GM18517 (cell line): ENCODE measurements around the gene CCNY.
A peak's percentile ranks its signal among the peaks of the same experiment; 100 is the strongest.

Experiments
- ATAC-seq: cut with Tn5 transposase; IDR thresholded peaks from one replicate; pipeline ENCODE4 v1.9.1; 2021; ENCODE audit warnings: mild to moderate bottlenecking, moderate library complexity; ENCODE audit not compliant: unreplicated experiment

Gene CCNY

DNA sequence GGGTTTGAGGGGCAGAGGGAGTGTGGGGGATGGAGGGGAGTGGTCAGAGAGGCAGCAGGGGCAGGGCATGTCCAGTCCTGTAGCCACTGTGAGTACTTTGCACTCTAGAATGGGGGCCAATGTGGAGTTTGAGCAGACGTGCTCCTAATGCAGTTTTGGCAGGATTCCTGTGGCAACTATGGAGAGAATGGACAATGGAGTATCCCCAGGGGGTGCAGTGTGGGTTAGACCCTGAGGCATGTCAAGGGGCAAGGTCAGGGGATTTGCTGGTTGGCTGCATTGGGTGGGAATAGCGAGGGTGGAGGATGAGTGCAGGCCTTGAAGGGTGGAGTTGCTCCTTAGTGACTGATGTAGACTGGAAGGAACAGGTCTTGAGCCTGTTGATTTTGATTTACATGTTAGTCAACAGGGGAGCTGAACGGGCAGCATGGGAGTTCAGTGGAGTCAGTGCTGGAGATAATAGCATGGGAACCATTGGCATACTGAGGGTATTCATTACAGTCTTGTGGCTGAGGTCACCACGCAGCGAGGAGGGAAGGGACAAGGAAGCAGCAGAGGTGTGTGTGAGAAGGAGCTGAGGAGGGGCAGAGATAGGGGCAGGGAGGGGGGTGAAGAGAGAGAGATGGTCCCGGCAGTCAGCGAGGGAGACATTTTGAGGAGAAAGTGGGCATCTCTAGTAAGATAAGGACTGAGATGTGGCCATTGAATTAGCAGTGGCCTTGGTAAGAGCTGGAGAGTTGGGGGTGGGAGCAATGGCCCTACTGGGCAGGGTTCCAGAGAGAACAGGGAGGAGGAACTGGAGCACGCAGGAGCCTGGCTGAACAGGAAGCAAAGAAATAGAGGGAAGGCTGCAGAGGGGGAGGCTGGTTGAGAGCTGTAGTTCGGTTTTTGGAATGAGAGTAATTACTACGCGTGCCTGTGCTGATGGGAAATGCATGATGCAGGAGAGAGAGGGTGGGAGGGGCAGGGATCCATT is 112.7 kb downstream of the CCNY start:
- ATAC-seq = no peak

GRCh38 chr10:35449944-35450343 is 113.6 kb downstream of the CCNY start:
- no peak for ATAC-seq

- peak; percentile 99 for ATAC-seq
Observed at GRCh38 chr10:35451151-35452016, 115.1 kb downstream of the CCNY start.

DNA sequence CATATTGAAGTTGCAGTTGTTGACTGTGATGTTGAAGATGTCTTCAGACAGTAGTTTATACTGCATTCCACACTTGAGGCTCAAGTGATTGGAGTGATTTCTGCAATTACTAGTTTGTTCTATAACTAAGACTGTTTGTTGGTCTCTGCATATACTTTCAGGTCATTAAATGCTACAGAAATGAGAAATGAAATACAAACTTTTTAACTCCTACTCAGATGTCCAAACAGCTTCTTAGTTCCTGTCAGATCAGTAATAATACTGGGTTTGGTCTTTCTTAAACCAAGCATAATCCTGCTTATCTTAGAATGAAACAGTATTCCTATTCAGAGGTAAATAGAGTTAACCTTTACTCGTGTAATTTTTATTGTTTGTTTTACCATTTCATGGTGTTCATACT is 115.9 kb downstream of the CCNY start:
- ATAC-seq = no peak

DNA sequence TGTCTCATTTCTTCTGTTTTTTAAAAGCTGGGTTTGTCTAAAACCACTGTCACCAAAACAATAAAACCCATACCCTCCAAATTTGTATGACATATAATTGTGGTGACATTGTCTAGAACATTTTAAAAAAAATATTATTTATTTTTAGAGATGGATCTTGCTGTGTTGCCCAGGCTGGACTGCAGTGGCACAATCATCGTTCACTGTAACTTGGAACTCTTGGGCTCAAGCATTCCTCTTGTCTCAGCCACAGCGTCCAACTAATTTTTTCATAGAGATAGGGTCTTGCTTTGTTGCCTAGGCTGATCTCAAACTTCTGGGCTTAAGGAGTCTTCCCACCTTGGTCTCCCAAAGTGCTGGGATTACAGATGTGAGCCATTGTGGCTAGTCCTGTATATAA is 116.5 kb downstream of the CCNY start:
- ATAC-seq = no peak

DNA sequence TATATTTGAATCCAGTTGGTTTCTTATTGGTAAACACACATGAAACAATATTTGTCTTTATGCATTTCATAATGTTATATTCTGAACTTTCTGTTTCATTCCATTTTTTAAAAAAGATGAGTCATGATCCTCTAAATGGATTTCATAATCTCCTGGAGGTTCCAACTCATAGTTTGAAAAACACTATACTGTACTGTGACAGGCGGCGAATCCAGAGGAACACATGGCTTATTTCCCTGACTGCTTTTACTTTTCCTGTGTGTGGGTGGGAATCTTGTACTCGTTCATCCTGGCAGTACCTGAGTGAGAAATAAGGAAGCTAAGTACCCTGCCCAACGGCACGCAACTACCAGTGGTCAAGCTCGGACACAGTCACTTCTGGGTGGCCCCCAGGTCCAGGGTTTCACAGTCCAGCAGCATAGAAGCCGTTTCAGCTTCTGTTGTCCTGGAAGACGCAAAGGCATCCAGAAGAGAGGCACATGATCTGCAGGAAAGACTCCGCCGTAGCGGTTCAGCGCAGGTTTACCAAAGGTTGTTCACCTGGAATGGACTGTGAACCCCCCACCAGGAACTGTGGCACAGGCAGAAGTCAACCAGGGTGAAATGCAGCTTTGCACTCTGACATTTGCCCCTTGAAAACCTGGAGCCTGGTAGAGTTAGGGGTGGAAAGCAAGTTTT is 117.7 kb downstream of the CCNY start:
- no peak for ATAC-seq

DNA sequence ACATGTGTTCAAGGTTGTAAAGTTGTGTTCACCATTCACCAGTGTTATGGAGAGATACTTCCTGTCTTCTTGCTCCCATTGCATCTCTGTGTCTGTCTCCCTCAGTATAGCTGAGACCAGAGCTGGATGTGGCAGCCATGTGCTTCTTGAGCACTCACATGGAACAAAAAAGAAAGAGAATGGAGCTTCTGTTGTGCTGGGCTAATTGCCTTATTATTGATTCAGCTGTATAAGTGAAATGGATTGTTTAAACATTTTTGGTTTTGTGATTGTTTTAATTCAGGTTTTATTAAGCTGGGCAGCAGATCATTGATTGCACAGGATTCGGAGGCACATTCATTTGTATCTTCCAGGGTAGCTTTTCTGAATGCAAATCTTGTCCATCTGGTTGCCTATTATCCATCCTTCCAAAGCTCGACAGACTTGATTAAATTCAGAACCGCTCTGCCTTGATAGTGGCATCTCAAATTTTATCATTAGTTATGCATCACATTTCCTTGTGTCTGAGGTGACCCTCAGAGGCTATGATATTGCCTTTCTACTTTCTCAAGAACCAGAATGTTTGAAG is 119.9 kb downstream of the CCNY start:
- no peak for ATAC-seq

GRCh38 chr10:35456784-35457183 is 120.5 kb downstream of the CCNY start:
- ATAC-seq = no peak

DNA sequence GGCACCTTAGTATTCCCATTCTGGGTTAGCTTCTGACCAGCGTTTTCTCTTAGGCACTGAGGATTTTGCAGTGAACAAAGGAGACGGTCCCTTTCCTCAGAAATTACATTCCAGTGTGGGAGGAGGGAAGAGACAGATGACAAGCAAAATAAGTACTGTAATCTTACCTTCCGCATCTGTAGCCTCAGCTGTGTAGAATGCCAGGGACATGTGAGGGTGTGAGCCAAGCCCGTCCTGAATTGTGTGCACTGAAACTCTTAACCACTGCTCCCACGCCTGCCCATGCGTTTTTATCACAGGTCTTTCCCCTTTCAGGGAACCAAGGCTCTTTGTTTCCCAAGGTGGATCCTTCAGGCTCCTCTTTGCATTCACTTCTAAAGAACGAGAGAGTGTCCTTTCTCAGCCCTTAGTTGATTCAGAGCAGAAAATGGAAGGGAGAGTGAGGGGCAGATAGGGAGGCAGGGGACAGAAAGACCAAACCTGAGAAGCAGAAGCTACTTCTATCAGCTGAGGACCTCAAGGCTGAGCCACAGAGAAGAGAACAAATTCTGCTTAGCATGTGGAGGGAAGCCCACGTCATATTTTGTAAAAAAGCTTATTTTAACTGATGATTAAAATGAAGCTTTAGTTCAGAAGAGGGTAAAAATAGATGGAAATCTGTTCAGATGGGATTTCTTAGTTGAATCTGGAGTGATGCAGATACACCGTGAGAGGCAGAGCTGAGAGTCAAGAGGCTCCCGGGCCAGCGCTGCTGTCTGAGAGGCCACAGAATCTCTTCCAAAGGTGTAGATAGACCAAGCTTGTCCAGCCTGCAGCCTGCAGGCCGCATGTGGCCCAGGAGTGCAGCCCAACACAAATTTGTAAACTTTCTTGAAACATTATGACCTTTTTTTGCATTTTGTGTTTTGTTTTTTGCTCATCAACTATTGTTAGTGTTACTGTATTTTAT is 122.5 kb downstream of the CCNY start:
- no peak for ATAC-seq

GRCh38 chr10:35459449-35459847 is 123.1 kb downstream of the CCNY start:
- ATAC-seq = no peak

DNA sequence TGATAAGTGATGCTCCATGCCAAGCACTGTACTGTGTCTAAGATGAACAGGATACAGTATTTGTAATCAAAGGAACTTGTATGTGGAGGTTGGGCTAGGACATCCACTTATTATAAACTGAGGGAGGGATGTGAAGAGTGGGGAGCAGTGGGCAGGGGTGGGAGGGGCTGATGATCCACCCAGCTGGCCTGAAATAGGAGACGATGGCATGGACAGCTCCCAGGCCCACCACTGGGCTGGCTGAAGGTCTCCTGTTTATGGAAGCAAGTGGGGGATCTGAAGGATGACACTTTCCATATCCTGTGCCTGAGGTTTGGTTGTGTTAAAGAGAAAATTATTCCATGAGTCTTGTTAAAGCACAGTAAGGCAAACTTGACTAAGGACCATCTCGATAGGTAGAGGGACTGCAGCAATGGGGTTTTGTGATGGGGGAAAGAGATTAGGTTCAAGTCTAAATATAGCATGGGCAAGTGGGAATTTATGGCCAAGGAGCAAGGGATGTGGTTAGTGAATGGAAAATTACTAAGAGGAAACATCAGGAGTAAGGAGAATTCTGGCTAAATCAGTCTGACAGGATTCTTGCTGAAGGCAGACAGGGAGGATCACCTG is 124.6 kb downstream of the CCNY start:
- ATAC-seq = no peak

- ATAC-seq = peak; percentile 81
Observed at GRCh38 chr10:35462491-35462934, 126.2 kb downstream of the CCNY start.

DNA sequence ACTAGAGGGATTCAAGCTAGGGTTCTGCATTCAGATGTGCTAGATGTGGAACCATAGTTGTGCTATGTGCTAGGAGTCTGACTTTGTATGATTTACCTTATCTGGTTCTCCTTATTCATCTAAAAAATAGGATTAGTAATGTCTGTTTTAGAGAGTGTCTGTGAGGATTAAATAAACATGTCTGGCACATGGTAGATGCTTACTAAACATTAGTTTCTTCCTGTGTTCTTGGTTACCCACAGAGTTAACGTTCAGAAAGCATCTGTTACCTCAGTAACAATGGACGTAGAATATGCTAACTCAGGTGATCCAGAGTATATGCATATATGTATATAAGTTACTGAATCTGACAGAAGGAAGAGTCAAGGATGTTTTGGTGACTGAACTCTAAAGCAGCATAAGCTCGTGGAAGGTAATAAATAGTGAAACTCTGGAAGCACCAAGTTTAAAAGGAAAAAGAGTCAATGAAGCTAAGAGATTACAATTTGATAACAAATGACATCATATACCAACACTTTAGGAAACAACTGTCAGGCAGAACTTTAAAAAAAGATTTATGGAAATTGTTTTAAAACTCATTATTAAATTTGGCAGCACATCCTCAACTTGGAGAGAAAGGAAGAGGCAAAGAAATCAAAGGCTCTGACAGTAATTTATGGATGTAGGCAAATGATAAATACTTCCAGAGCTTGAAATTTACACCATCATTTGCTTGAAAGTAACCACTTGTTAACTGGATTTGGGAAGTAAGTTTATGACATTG is 127.0 kb downstream of the CCNY start:
- no peak for ATAC-seq

GRCh38 chr10:35463878-35464277 is 127.6 kb downstream of the CCNY start:
- no peak for ATAC-seq

- no peak for ATAC-seq
Observed at GRCh38 chr10:35464825-35465456, 128.6 kb downstream of the CCNY start.

- no peak for ATAC-seq
Observed at GRCh38 chr10:35465673-35466072, 129.4 kb downstream of the CCNY start.

- no peak for ATAC-seq
Observed at GRCh38 chr10:35466170-35466569, 129.9 kb downstream of the CCNY start.

DNA sequence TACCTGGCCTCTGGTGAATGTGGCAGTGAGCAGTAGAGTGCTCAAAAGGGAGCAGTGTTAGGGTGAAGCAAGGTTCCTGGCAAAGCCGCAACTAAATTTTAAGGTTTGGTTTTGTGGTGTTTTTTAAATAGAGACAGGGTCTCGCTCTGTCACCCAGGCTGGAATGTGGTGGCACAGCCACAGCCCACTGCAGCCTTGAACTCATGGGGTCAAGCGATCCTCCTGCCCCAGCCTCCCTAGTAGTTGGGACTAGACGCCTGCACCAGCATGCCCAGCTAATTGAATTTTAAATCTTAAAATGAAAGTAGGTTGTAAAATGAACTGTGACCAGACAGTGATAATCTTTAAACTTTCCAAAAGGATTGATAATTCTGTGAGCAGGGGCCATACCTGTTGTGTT is 130.4 kb downstream of the CCNY start:
- no peak for ATAC-seq
